Central memory CD8-positive, alpha-beta T cell (primary cell): ENCODE results near the gene HCN1.
"Not testable (repeated sequence)": the region's sequence is repeated elsewhere in the genome, so short reads cannot be mapped to it uniquely, and the experiment has no call there.

Experiments used
- ATAC-seq: fragments of 150-1000 bp; cut with Tn5 transposase; replicated peaks from 2 replicates; pipeline ENCODE4 v1.10.0; 2022; ENCODE audit warnings: mild to moderate bottlenecking, moderate FRiP score, moderate number of reproducible peaks; ENCODE audit not compliant: poor library complexity, severe bottlenecking; ENCODE audit errors: extremely low read depth
- DNase-seq, 2 donors: peaks; one replicate each; pipeline ENCODE4 v3.0.0; 2021; ENCODE audit warnings: low spot score in 2 of 2
- H3K27ac Mint-ChIP-seq: one replicate; pipeline ENCODE4 v1.8.0; 2022; ENCODE audit warnings: low read depth, mild to moderate bottlenecking, moderate library complexity, mixed read lengths
- H3K27me3 Mint-ChIP-seq: one replicate; pipeline ENCODE4 v1.8.0; 2022; ENCODE audit warnings: mixed read lengths
- H3K36me3 Mint-ChIP-seq: one replicate; pipeline ENCODE4 v1.8.0; 2022; ENCODE audit warnings: mild to moderate bottlenecking, moderate library complexity, mixed read lengths; ENCODE audit not compliant: insufficient read depth
- H3K4me1 Mint-ChIP-seq: one replicate; pipeline ENCODE4 v1.8.0; 2022; ENCODE audit warnings: mixed read lengths
- H3K4me3 Mint-ChIP-seq: one replicate; pipeline ENCODE4 v1.8.0; 2022; ENCODE audit warnings: mild to moderate bottlenecking, moderate library complexity, mixed read lengths
- H3K9me3 Mint-ChIP-seq: one replicate; pipeline ENCODE4 v1.8.0; 2022; ENCODE audit warnings: mixed read lengths

Gene HCN1

DNA sequence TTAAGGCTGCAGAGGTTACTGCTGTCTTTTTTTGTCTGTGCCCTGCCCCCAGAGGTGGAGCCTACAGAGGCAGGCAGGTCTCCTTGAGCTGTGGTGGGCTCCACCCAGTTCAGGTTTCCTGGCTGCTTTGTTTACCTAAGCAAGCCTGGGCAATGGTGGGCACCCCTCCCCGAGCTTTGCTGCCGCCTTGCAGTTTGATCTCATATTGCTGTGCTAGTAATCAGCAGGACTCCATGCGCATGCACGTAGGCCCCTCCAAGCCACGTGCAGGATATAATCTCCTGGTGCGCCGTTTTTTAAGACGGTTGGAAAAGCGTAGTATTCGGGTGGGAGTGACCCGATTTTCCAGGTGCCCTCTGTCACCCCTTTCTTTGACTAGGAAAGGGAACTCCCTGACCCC lies 197.2 kb downstream of the HCN1 start:
- H3K27me3 Mint-ChIP-seq, H3K4me3 Mint-ChIP-seq, ATAC-seq, H3K4me1 Mint-ChIP-seq, DNase-seq, H3K36me3 Mint-ChIP-seq, H3K27ac Mint-ChIP-seq: not testable (repeated sequence)
- H3K9me3 Mint-ChIP-seq = peaks cover 12% of the 10 kb centered on the region

DNA sequence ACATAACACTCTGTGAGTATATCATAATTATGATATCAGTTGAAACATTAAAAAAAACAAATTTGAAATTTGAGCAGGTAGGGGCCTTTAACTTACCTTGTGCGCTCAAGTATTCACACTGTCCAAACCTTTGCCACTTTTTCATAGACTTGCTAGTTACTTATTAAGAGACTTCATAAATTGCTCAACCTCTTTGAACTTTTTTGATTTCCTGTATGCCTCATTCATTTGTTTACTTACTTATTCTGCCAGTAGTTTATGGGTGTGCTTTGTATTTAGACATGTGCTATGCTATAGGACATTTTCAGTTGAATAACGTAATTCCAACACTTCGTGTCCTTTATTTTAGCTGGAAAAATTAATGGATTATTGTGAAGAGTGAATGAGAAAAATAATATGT lies 204.8 kb downstream of the HCN1 start:
- no peak for DNase-seq
- Mint-ChIP-seq H3K36me3 (no peaks in the 10 kb centered on the region), H3K4me3 (no peak overlapping the region), H3K9me3 (peaks cover 16% of the 10 kb centered on the region), H3K27me3 (no peaks in the 10 kb centered on the region), H3K4me1 (no peaks in the 10 kb centered on the region), H3K27ac (no peak overlapping the region)
- no peak for ATAC-seq

DNA sequence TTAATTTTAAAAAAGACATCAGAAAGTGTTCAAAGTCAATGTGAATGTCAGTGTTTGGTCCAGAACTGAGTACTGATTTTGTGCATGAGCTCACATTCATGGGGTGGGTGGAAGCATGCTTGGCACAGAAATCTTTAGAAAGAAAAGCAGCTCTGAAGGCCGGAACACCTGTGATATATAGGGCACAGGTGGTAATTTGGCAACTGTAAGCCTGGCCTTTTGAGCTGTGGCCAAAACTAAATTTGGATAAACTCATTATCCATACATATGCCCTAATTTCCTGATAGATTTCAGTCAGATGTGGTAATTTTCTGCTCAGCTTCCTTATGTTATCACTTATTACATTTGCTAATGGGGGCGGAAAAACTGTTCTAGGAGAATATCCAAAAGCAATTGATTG lies 211.4 kb downstream of the HCN1 start:
- H3K27ac Mint-ChIP-seq = no peak overlapping the region
- ATAC-seq (no peak), DNase-seq (no peak)
- no peaks in the 10 kb centered on the region for H3K27me3 Mint-ChIP-seq
- no peaks in the 10 kb centered on the region for H3K36me3 Mint-ChIP-seq
- no peaks in the 10 kb centered on the region for H3K4me1 Mint-ChIP-seq
- peaks cover 18% of the 10 kb centered on the region for H3K9me3 Mint-ChIP-seq
- no peak overlapping the region for H3K4me3 Mint-ChIP-seq

- H3K4me1 Mint-ChIP-seq = no peaks in the 10 kb centered on the region
- no peak overlapping the region for H3K27ac Mint-ChIP-seq
- no peaks in the 10 kb centered on the region for H3K27me3 Mint-ChIP-seq
- no peak for ATAC-seq
- H3K4me3 Mint-ChIP-seq = no peak overlapping the region
- H3K9me3 Mint-ChIP-seq = peaks cover 12% of the 10 kb centered on the region
- no peak for DNase-seq
- H3K36me3 Mint-ChIP-seq = peaks cover 2% of the 10 kb centered on the region
These were observed 242.1 kb downstream of the HCN1 start for GRCh38 chr5:45454114-45454513.

GRCh38 chr5:45444856-45445255 lies 251.3 kb downstream of the HCN1 start:
- not testable (repeated sequence) for H3K27ac Mint-ChIP-seq, ATAC-seq, H3K36me3 Mint-ChIP-seq, DNase-seq, H3K4me3 Mint-ChIP-seq, H3K4me1 Mint-ChIP-seq, H3K27me3 Mint-ChIP-seq
- H3K9me3 Mint-ChIP-seq = peaks cover 18% of the 10 kb centered on the region

- no peak overlapping the region for H3K4me3 Mint-ChIP-seq
These were observed 255.7 kb downstream of the HCN1 start for GRCh38 chr5:45440466-45440865.

DNA sequence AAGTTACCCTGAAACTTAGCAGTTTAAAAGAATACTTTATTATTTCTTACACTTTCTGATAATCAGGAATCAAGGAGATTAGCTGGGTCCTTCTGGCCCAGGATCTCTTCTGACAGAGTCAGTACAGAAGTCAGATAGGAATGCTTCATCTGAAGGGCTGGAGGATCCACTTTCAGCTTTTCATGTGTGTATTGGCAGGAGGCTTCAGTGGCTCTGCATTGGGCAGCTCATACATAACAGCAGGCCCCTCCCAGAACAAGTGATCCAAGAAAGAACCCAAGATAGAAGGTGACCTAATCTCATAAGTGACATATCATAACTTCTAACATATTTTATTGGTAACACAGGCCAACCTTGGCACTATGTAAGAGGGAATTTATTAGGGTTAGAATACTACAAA lies 258.4 kb downstream of the HCN1 start:
- Mint-ChIP-seq H3K4me3 (no peak overlapping the region), H3K27me3 (no peaks in the 10 kb centered on the region), H3K4me1 (no peaks in the 10 kb centered on the region), H3K9me3 (peaks cover 23% of the 10 kb centered on the region), H3K27ac (no peak overlapping the region), H3K36me3 (no peaks in the 10 kb centered on the region)
- DNase-seq (no peak), ATAC-seq (no peak)

More at GRCh38 chr5:45440466-45440865, 255.7 kb downstream of the HCN1 start:
- DNase-seq (no peak), ATAC-seq (no peak)
- Mint-ChIP-seq H3K27me3 (no peaks in the 10 kb centered on the region), H3K27ac (no peak overlapping the region), H3K9me3 (peaks cover 18% of the 10 kb centered on the region), H3K36me3 (no peaks in the 10 kb centered on the region), H3K4me1 (no peaks in the 10 kb centered on the region)

- peaks cover 20% of the 10 kb centered on the region for H3K9me3 Mint-ChIP-seq
- H3K27ac Mint-ChIP-seq = no peak overlapping the region
- H3K36me3 Mint-ChIP-seq = no peaks in the 10 kb centered on the region
- ATAC-seq (no peak), DNase-seq (no peak)
- H3K4me3 Mint-ChIP-seq = no peak overlapping the region
- H3K4me1 Mint-ChIP-seq = no peaks in the 10 kb centered on the region
- H3K27me3 Mint-ChIP-seq = no peaks in the 10 kb centered on the region
These were observed 278.7 kb downstream of the HCN1 start for GRCh38 chr5:45417285-45417998.

DNA sequence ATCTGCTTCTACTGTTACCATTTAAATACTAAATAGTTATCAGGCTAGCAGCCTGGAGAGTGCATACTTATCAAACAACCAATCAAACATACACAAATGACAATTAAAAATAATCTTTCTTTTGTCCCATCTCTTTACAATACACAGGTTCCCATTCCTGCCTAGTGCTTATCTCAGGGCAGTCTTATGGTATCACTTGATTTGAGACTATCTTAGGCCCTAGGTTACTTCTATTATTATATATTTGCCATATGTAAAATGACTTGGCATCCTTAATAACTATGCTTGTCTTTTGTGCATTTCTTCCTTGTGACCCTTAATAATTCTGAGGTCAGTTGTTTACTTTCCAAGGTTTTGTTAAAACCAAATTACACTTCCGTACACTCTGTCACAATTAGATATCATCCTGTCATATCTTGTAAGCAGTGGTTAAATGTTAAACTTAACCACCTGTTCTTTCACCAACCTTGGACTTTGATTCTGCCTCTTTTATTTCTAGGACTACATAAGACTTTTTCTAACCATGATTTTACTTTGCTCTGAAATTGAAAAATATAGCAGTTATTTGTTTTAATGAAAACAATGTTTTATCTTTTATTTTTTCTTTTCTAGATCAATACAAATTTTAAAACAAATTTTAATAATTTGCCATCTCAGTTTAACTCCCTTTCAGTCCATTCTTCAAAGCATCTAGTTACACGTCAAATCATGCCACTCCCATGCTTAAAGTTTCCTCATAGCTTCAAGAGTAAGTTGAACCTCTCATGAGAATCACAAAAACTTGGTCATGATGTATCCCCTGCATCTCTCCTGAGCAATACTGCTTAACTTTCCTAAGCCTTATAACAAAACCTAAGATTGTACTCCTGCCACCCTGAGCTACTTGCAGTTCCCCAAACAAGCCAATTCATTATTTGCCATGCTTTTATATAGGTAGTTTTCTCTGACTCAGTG lies 281.3 kb downstream of the HCN1 start:
- Mint-ChIP-seq H3K9me3 (peaks cover 14% of the 10 kb centered on the region), H3K4me3 (no peak overlapping the region), H3K27ac (no peak overlapping the region), H3K36me3 (no peaks in the 10 kb centered on the region), H3K27me3 (no peaks in the 10 kb centered on the region), H3K4me1 (no peaks in the 10 kb centered on the region)
- ATAC-seq = no peak
- DNase-seq = no peak

- no peaks in the 10 kb centered on the region for H3K36me3 Mint-ChIP-seq
- H3K9me3 Mint-ChIP-seq = peaks cover 11% of the 10 kb centered on the region
- no peak for ATAC-seq
- no peaks in the 10 kb centered on the region for H3K4me1 Mint-ChIP-seq
- DNase-seq = no peak
- H3K27me3 Mint-ChIP-seq = no peaks in the 10 kb centered on the region
- H3K27ac Mint-ChIP-seq = no peak overlapping the region
- H3K4me3 Mint-ChIP-seq = no peak overlapping the region
These were observed 284.1 kb downstream of the HCN1 start for GRCh38 chr5:45411971-45412612.

DNA sequence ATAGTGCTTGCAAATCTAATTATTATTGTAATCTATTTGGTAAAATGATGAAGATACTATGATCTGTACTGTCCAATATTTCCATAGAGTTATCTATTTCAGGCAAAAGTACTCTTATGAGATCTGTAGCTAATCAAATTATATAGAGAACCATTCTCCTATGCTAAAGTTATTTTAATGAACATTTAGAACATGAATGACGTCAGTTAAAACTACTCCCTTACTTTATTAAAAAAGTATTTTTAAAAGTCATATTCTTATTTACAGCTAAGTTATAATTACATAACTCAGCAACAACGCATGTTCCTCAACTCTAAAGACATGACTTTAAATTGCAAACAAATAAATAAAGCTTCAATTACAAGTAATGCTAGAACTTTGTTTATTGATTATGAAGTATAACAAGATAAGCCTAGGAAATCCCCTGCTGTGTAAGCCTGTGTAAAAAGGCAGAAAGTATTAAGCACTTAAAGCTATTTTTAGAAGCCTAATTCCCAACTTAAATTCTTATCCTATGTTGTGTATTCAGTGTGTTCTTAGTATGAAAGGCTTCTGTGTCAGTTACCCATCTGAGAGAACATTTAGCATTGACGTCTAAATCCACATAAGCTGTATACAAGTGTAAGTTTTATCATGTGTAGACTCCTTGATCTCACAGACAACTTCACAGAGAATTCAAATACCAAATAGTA lies 285.7 kb downstream of the HCN1 start:
- DNase-seq (no peak), ATAC-seq (no peak)
- Mint-ChIP-seq H3K4me3 (no peak overlapping the region), H3K27ac (no peak overlapping the region), H3K27me3 (no peaks in the 10 kb centered on the region), H3K4me1 (no peaks in the 10 kb centered on the region), H3K9me3 (peaks cover 7% of the 10 kb centered on the region), H3K36me3 (no peaks in the 10 kb centered on the region)

DNA sequence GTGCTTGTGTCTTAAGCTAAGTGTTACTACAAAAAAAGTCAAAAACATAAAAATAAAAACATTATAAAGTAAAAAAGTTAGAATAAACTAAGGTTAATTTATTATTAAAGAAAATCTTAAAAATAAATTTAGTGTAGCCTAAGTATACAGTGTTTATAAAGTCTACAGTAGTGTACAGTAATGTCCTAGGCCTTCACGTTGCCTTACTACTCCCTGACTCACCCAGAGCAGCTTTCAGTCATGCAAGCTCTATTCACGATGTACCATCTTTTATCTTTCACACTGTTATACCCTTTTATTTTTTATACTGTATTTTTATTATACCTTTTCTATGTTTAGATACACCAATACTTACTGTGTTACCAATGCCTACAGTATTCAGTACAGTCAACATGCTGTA lies 288.1 kb downstream of the HCN1 start:
- ATAC-seq (no peak), DNase-seq (no peak)
- H3K9me3 Mint-ChIP-seq = peaks cover 5% of the 10 kb centered on the region
- no peak overlapping the region for H3K27ac Mint-ChIP-seq
- H3K27me3 Mint-ChIP-seq = no peaks in the 10 kb centered on the region
- no peaks in the 10 kb centered on the region for H3K36me3 Mint-ChIP-seq
- H3K4me1 Mint-ChIP-seq = no peaks in the 10 kb centered on the region
- H3K4me3 Mint-ChIP-seq = no peak overlapping the region
